K562 (cell line): ENCODE measurements around the gene TECPR2.

Source experiments
- GABPA ChIP-seq: fragments of 200-800 bp; sonication (Bioruptor generic); conservative IDR thresholded peaks from 2 replicates; pipeline ENCODE4 v1.6.1; 2016; ENCODE audit warnings: low read depth, missing genetic modification characterization, missing compliant biosample characterization
- HNRNPUL1 ChIP-seq: fragments of 200-400 bp; formaldehyde crosslinking; IDR thresholded peaks from 2 replicates; pipeline ENCODE4 v1.6.1; 2017; ENCODE audit warnings: low read length
- KLF16 ChIP-seq: IDR thresholded peaks from 2 replicates; pipeline ENCODE4 v1.6.1; 2016; ENCODE audit warnings: antibody characterized with exemption
- POLR2AphosphoS5 ChIP-seq: IDR thresholded peaks from 2 replicates; pipeline ENCODE4 v1.6.1; 2011; ENCODE audit warnings: mild to moderate bottlenecking, low read depth, low read length, moderate library complexity; ENCODE audit not compliant: control insufficient read depth, insufficient read depth
- RAD21 ChIP-seq, 2 experiments: fragments of 250-450 bp in 1 of 2; fragments of 450-650 bp in 1 of 2; sonication (Bioruptor Pico) in 1 of 2; formaldehyde crosslinking in 1 of 2; IDR thresholded peaks in 1 of 2; conservative IDR thresholded peaks in 1 of 2; 2 replicates each; pipeline versions ENCODE4 v1.4.0 to v1.8.0; 2020 to 2022; ENCODE audit warnings: mild to moderate bottlenecking in 2 of 2, moderate library complexity in 1 of 2
- SAFB2 ChIP-seq: fragments of 200-400 bp; formaldehyde crosslinking; IDR thresholded peaks from 2 replicates; pipeline ENCODE4 v1.6.1; 2018; ENCODE audit warnings: borderline replicate concordance, low read length, low read depth, moderate library complexity; ENCODE audit not compliant: severe bottlenecking
- SRSF3 ChIP-seq: fragments of 200-400 bp; formaldehyde crosslinking; IDR thresholded peaks from 2 replicates; pipeline ENCODE4 v1.6.1; 2016; ENCODE audit warnings: mild to moderate bottlenecking, low read length, moderate library complexity; ENCODE audit not compliant: insufficient read depth
- TF ChIP-seq, protein P1 (sequence below), 2 experiments: fragments of 450-650 bp in 1 of 2; sonication (generic) in 1 of 2; formaldehyde crosslinking in 1 of 2; IDR thresholded peaks in 1 of 2; conservative IDR thresholded peaks in 1 of 2; 2 replicates each; pipeline versions ENCODE4 v1.6.1 to v1.8.1; 2016 to 2023; ENCODE audit warnings: mild to moderate bottlenecking in 2 of 2, moderate library complexity in 2 of 2, inconsistent platforms in 1 of 2, missing genetic modification reagents in 1 of 2
- TF ChIP-seq, protein P2 (sequence below), 3 experiments: IDR thresholded peaks in 2 of 3; conservative IDR thresholded peaks in 1 of 3; 2 replicates each; pipeline ENCODE4 v1.5.1; 2011 to 2012; ENCODE audit warnings: low read length in 3 of 3, mild to moderate bottlenecking in 3 of 3, control low read depth in 2 of 3, improper control_type of control experiment in 1 of 3, inconsistent platforms in 1 of 3, low read depth in 1 of 3, mixed read lengths in 1 of 3, moderate library complexity in 1 of 3; ENCODE audit not compliant: insufficient read depth in 2 of 3
- TF ChIP-seq, protein P3 (sequence below): fragments of 450-650 bp; formaldehyde crosslinking; IDR thresholded peaks from 2 replicates; pipeline ENCODE4 v1.4.0; 2022; ENCODE audit warnings: missing genetic modification characterization

DNA sequence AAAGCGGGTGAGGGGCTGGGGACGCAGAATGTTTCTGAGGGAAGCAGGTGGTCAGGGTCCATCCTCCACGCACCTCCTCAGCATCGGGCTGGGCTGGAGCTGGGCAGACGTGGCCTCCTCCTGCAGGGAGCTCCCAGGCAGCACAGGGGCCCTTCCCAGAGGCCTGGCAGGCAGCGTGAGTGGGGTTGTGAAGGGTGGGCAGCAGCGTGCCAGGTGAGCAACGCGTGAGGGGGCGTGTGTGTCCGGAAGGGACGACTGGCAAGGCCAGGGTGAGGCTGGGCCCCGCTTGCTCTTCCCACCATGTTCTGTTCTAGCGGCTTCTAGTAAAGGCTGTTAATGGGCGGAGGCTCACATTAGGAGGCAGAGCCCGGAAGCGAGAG, 129.8 kb downstream of the TECPR2 start:
- TF ChIP-seq, protein P1, sequence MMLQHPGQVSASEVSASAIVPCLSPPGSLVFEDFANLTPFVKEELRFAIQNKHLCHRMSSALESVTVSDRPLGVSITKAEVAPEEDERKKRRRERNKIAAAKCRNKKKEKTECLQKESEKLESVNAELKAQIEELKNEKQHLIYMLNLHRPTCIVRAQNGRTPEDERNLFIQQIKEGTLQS (IDR thresholded peaks at IDR 0.05) = no peak
- TF ChIP-seq, protein P1 (CRISPR knock-in tag; conservative IDR thresholded peaks at IDR 0.05) = no peak
- TF ChIP-seq, protein P2, sequence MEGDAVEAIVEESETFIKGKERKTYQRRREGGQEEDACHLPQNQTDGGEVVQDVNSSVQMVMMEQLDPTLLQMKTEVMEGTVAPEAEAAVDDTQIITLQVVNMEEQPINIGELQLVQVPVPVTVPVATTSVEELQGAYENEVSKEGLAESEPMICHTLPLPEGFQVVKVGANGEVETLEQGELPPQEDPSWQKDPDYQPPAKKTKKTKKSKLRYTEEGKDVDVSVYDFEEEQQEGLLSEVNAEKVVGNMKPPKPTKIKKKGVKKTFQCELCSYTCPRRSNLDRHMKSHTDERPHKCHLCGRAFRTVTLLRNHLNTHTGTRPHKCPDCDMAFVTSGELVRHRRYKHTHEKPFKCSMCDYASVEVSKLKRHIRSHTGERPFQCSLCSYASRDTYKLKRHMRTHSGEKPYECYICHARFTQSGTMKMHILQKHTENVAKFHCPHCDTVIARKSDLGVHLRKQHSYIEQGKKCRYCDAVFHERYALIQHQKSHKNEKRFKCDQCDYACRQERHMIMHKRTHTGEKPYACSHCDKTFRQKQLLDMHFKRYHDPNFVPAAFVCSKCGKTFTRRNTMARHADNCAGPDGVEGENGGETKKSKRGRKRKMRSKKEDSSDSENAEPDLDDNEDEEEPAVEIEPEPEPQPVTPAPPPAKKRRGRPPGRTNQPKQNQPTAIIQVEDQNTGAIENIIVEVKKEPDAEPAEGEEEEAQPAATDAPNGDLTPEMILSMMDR (IDR thresholded peaks at IDR 0.05 in 2 of 3, conservative IDR thresholded peaks at IDR 0.05 in 1 of 3; ENCODE audit: insufficient read depth in 2 of 3, low read depth in 1 of 3, low read length in 3 of 3) = no peak
- TF ChIP-seq GABPA (tag) = no peak
- TF ChIP-seq KLF16 = no peak
- TF ChIP-seq POLR2AphosphoS5 = no peak
- no peak for TF ChIP-seq SAFB2
- TF ChIP-seq HNRNPUL1 = no peak
- TF ChIP-seq, protein P3, sequence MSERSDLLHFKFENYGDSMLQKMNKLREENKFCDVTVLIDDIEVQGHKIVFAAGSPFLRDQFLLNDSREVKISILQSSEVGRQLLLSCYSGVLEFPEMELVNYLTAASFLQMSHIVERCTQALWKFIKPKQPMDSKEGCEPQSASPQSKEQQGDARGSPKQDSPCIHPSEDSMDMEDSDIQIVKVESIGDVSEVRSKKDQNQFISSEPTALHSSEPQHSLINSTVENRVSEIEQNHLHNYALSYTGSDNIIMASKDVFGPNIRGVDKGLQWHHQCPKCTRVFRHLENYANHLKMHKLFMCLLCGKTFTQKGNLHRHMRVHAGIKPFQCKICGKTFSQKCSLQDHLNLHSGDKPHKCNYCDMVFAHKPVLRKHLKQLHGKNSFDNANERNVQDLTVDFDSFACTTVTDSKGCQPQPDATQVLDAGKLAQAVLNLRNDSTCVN (CRISPR knock-in tag) = no peak
- TF ChIP-seq RAD21 (CRISPR knock-in tag; conservative IDR thresholded peaks at IDR 0.05 in 1 of 2, IDR thresholded peaks at IDR 0.05 in 1 of 2) = no peak
- no peak for TF ChIP-seq SRSF3
